GM21526 (cell line): Measurements from ENCODE around the gene LDLRAD1.
"Not testable (repeated sequence)": the region's sequence is repeated elsewhere in the genome, so short reads cannot be mapped to it uniquely, and the experiment has no call there.

Experiments used
- ATAC-seq: cut with Tn5 transposase; IDR thresholded peaks from one replicate; pipeline ENCODE4 v1.9.1; 2021; ENCODE audit warnings: moderate library complexity; ENCODE audit not compliant: unreplicated experiment, low FRiP score

Gene LDLRAD1

DNA sequence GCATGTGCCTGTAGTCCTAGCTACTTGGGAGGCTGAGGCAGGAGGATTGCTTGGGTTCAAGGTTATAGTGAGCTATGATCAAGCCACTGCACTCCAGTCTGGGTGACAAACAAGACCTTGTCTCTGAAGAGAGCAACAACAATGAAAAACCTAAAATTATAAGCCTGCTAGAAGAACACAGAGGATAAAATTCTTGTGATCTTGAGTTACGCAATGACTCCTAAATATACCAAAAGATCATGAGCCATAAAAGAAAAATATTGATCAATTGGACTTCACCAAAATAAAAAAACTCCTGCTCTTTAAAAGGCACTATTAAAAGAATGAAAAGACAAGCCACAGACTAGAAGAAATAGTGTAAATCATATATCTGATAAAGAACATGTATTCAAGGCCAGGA, 22.3 kb downstream of the LDLRAD1 start:
- no peak for ATAC-seq

DNA sequence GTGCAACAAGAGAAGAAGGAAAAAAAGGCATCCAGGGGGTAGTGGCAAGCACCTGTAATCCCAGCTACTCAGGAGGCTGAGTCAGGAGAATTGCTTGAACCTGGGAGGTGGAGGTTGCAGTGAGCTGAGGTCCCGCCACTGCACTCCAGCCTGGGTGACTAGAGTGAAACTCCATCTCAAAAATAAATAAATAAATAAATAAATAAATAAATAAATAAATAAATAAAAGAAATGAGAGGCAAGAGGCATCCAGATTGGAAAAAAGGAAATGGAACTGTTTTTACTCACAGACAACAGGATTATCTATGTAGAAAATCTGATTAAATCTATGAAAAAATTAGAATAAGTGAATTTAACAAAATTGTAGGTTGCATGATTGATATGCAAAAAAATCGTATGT, 23.5 kb downstream of the LDLRAD1 start:
- ATAC-seq, result not testable (repeated sequence)

DNA sequence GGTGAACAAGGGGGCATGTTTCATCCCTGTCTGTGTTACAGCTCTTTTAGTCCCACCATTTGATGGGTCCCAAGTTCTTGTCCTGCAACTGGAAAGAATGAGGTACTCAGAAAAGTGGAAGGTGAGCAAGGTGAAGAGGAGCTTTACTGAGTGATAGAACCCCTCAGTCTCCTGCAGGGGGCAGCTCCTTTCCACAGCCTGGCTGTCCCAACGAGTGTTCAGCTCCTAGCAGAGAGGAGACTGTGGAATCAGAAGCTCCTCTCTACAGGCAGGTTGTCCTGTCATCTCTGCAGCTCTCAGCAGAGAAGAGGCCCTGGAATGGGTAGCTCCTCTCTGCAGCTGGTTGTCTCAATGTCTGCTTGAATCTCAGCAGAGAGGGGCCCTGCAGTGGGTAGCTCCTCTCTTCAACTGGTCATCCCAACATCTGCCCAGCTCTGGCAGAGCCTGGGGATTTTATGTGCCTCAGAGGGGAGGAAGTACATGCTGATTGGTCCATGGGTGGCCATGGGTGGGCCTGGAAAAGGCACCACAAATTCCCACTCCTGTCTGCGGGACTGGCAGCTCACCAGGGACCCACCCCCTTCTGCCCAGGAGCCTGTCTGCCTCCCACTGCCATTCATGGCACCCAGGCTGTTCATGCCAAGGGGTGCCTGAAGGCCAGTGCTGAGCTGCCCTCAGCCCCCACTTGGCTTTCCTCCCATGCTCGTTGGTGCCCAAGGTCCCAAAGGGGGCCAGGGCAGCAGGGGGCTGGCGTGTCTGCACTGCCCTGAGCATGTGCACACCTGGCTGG, 25.7 kb downstream of the LDLRAD1 start:
- ATAC-seq, result no peak

DNA sequence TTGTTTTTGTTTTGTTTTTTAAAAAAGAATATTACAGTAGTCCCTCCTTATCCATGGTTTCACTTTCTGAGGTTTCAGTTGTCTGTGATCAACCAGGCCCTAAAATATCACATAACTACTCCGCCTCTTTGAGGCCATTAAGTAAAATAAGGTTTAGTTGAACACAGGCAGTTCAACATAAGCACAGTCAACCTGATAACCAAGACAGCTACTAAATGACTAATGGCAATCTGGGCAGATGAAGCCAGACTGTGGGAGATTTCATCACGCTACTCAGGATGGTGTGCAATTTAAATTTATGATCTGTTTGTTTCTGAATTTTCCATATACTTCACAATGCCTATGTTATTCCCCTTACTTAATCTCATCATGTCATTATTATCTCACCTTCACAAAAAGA, 30.1 kb downstream of the LDLRAD1 start:
- ATAC-seq, result no peak

DNA sequence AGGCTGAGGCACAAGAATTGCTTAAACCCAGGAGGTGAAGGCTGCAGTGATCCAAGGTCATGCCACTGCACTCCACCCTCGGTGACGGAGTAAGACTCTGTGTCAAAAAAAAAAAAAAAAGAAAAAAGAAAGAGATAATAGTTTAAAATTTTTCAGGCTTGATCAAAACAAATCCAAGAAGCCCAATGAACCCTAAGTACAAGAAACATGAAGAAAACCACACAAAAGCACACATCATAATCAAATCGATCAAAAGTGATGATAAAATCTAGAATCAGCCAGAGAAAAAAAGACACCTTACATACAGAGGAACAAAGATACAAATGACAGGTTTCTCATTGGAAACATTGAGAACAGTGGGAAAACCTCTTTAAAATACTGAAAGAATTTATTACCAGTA, 31.5 kb downstream of the LDLRAD1 start:
- ATAC-seq, result no peak

DNA sequence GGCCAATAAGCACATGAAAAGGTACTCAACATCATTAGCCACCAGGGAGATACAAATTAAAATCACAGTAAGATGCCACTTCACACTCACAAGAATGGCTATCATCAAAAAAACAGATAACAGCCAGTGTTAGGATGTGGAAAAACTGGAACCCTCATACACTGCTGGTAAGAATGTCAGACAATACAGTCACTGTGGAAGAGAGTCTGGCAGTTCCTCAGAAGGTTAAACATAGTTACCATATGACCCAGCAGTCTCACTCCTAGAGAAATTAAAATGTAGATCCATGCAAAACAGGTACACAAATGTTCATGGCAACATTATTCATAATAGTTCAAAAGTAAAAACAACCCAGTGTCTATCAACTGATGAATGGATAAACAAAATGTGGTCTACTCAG, 33.3 kb downstream of the LDLRAD1 start:
- ATAC-seq, result no peak

DNA sequence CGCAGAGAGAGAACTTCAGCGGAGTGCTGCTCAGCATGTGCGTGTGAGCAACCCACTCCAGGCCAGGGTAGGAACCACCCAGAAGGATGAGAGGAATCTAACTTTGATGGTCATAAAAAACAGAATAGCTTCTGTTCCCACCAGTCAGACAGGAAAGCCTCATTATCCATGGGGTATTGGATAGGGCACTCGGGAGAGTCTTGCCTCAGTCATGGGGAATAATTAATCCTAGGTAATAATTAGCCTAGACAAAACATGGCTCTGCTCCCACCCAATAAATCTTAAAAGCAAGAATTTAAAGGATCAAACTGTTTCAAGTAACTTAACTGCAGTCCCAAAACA, 35.3 kb downstream of the LDLRAD1 start:
- ATAC-seq, result no peak

DNA sequence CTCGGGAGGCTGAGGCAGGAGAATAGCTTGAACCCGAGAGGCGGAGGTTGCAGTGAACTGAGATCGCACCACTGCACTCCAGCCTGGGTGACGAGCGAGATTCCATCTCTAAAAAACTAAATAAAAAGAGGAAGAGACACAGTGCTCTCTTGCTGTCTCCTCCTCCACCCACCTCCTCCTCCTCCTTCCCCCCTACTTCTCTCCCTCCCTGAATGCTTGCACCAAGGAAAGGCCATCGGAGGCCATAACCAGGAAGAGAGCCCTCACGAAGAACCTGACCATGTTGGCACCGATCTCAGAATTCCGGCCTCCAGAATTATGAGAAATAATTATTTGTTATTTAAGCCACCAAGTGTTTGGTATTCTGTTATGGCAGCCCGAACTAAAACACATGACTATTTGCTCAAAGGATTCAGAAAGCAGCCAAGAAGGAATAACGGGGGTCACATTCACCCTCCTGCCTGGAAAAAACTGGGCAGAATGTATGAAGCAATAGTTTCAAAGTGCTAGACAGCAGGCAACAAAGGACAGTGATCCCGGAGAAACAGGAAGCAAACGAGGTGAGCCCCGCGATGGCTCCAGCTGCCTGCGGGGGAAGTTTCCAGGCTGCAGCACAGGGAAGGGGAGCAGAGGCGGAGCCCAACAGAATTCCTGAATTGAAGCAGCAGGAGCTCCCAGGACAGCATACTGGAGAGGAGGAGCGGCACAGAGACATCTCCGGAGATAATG, 35.8 kb downstream of the LDLRAD1 start:
- ATAC-seq, result no peak

DNA sequence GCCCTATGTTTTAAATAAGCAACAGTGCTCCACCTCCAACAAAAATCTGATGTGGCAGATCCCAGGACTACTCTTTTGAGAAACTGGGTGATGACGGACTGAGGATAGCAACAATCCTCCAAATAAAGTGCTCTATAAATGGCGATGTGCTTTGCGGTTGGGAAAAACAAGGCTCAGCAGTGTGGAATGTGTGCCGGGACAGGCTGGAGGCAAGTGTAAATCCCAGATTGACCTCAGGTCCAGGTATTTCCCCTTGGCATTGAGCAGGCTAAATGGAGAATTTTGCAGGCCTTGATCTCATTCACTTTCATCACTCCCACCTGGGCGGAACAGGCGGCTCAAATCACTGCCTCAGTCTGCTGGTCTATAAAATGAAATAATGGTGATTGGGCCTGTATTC, 36.8 kb downstream of the LDLRAD1 start:
- no peak for ATAC-seq

DNA sequence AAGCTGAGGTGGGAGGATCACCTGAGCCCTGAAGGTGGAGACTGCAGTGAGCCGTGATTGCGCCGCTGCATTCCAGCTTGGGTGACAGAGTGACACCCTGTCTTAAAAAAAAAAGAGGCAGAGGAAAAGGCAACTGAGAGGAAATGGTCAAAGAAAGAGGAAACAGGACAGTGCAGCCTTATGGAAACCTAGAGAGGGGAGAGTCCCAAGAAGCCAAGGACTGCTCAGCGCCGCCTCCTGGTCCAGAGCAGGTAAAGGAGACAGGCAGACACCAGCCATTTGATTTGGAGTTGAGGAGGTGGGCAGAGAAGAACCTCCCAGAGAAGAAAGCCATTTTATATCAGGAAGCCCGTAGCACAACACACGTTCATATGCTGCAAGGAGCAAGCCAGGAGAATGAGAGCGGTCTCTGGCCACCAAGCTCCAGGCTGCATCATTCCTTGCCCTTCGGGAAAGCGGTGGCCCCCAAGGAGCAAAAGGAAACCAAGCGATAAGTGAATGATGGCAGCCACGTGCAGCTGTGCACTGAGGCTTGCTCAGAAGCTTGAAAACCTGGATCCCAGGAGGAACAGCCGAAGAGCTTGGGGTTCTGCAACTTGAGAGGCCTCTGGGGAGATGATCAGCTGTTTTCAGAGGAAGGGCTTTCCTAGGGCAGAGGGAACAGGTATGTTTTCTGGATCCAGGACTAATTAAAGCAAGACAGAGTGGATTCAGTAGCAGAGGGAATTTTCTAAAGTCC, 38.1 kb downstream of the LDLRAD1 start:
- ATAC-seq, result no peak

DNA sequence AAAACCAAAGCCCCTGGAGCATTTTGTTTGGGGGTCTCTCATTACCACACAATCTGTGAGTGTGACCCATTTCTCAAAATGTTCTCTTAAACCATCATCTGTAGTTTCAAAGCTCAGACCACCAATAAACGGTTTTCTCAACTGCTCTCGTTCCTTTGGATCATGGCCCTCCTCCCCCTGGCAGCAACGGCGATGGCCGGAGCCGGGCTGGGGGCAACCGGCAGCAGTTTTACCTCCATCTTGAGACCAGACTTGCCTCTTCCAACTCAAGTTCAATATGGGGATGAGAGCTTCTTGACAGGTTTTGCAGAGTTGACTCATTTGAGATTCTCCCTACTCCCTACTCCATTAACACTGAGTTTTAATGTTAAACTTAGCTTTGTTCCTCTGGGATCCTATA, 42.1 kb downstream of the LDLRAD1 start:
- ATAC-seq, result no peak

DNA sequence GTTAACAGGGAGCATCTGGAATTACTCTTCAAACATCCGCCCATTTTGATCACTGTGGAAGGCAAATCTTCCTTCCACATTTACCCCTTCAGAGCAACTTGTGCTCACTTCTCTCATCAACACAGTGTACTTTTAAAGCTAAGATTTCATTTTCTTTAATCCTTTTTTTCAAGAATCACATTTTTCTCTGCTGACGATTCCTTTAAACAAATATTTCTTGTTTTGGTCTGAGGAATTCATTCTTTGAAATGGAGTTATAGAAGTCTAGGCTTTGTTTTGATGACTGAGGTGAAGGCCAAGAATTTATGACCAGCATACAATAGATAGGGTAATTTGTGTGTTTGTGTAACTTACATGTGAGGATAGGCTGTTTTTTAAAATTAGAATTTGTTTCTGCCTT, 46.3 kb downstream of the LDLRAD1 start:
- no peak for ATAC-seq

DNA sequence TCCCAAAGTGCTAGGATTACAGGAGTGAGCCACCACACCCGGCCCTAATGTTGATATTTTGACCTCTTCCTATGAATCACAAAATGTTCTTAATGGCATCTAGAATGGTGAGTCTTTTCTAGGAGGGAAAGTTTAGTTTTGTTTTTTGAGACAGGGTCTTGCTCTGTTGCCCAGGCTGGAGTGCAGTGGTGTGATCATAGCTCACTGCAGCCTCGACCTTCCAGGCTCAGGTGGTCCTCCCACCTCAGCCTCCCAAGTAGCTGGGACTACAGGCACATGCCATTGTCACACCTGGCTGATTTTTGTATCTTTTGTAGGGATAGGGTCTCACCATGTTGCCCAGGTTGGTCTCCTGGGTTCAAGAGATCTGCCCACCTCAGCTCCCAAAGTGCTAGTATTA, 48.7 kb downstream of the LDLRAD1 start:
- not testable (repeated sequence) for ATAC-seq

DNA sequence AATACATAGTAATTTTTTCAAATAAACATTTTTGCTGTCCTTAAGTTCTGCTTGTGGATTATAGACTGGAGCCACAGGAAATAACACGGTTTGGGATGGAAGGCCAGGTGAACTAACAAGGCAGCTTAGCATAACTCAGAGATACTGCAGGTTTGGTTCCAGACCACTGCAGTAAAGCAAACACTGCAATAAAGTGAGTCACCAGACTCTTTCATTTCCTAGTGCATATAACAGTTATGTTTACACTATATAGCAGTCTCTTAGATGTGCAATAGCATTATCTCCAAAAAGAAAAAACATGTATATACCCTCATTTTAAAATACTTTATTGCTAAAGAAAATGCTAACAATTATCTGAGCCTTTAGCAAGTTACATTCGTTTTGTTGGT, 49.9 kb downstream of the LDLRAD1 start:
- no peak for ATAC-seq

DNA sequence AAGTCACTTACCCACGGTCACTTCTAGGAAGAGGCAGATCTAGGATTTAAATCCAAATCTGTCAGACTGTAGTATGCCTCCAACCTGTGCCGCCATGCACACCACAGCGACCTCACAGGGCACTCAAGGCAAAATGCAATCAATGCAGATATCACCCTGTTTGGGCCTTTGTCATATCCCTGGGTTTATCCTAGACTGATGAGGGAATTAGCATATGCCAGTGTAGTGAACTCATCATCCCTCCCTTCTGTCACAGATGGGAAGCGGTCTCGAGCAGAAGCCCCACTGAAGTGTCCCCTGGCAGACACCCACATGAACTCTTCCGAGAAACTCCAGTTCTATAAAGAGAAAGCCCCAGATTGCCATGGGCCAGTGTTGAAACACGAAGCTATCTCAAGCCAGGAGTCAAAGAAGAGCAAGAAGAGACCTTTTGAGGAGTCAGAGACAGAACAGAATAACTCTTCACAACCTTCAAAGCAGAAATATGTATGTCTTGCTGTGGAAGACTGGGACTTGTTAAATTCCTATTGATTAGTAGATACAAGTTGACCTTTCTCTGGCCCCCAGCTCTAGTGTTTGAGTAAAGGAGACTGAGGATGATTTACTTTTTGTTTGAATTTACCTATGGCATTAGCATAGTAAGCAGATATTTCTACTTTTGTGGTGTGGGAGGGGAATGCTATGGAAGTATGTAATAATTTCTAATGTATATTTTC, 50.4 kb downstream of the LDLRAD1 start:
- no peak for ATAC-seq

DNA sequence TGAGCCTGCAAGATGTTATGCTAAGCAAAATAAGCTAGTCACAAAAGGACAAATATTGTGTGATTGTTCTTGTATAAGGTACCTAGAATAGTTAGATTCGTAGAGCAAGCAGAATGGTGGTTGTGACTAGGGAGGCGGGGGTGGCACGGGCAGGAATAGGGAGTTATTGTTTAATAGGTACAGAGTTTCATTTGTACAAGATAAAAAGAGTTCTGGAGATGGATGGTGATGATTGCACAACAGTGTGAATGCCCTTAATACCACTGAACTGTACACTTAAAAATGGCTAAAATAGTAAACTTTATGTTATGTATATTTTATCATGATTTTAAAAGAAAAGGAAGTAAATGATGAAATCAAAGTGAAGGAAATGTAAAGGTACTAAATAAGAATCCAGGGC, 51.2 kb downstream of the LDLRAD1 start:
- no peak for ATAC-seq

DNA sequence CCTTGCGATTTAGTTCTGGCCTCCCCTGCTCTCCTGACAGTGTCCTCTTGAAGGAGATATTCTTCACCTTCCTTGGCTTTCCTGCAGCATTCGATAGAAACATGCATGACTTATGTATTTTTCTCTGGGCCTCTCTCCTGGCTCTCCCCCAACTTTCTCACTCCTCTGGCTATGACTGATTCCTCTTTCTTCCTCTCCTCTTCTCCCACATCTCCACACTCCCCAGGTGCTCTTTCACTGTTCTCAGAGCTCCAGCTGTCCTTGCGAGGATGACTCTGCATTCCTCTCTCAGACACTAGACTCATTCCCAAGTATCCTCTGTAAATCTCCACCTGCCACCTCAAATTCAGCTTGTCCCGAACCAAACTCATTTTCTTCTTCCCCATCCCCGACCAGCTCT, 53.9 kb downstream of the LDLRAD1 start:
- no peak for ATAC-seq

DNA sequence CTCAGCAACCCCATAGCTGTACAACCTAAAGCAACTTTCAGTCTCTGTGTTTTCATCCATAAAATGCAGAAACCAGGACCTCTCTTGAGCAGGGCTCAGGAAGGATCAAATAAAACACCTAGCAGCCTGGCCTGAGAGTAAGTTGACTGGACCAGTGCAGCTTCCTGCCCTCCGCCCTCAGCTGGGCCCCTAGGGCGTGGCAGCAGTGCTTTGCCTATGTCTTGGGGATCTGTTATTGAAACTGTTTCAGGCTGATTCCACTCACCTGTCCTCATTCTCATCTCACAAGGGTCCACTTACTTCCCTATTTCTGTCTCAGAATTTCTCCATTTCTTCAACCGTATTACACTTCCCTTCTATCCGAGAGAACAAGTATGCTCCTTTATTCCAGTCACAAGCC, 54.5 kb downstream of the LDLRAD1 start:
- ATAC-seq, result no peak

DNA sequence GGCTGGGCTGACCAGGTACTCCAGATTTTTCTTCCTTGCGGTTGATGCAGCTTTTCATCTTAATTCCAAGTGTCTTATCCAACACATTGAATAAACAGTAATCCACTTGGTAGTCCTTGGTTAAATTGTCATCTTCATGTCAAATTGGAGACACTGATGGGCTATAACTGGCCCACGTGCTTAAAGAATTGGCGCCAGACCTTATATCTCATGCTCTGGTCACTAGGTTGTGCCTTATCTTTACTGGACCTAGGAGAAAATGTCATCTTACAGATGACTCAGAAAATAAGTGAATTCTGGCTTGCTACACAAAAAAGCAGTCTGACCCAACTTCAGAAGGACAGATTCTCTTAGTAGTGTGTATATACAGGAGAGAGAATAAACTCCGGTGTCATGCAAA, 55.6 kb downstream of the LDLRAD1 start:
- no peak for ATAC-seq

DNA sequence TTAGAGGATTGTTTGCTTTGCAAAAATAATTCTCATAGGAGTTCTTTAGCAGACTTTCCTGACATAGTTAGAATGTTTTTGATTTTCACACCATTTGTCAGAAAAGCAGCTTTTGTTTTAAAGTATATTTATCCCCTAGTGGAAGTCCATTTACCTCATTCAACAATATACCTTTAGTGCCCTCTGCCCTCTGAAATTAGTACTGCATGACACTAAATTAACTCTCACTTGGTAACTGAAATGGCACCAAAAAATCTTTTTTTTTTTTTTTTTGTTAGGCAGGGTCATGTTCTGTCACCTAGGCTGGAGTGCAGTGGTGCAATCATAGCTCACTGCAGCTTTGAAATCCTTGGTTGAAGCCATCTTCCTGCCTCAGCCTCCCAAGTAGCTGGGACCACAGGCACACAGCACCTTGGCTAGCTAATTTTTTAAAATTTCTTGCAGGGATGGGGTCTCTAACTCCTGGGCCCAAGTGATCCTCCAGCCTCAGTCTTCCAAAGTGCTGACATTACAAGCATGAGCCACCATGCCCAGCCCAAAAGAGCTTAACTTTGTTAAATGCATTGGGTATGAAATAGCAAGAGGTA, 58.2 kb downstream of the LDLRAD1 start:
- no peak for ATAC-seq
